H1 (cell line): ENCODE data around the gene ACTN3. TPM values are rescaled to one million over a fixed set of nuclear protein-coding genes. Genes with fewer than 3 reads are reported as not detected.

ENCODE experiments used
- CTCF ChIA-PET: fragments of 300-600 bp; sonication (Branson Sonifier 250); formaldehyde crosslinking; loops from one replicate; lab custom pipeline; 2021; ENCODE audit not compliant: partially characterized antibody; lab: Charles Lee
- POLR2A ChIA-PET: fragments of 300-600 bp; sonication (Branson Sonifier 250); formaldehyde crosslinking; loops from one replicate; lab custom pipeline; 2021; ENCODE audit warnings: inconsistent platforms; ENCODE audit not compliant: partially characterized antibody; lab: Charles Lee
- DNase-seq, 2 experiments: peaks; one replicate each; pipeline versions ENCODE4 v3.0.0 to v3.0.0-alpha.2; 2010 to 2022; ENCODE audit warnings: low spot score in 2 of 2, low read depth in 1 of 2, mixed read lengths in 1 of 2
- FAIRE-seq: peaks from 2 replicates; lab custom pipeline; 2011; peaks lifted over from hg19 to GRCh38; lab: Jason Lieb, UNC
- H2AFZ ChIP-seq: 2 replicates; pipeline ENCODE4 v1.8.1; 2012; ENCODE audit warnings: low read length, inconsistent platforms
- H2AK5ac ChIP-seq: 2 replicates; pipeline ENCODE4 v1.6.1; 2013; ENCODE audit warnings: low read depth, low read length
- H2BK120ac ChIP-seq: replicated peaks from 2 replicates; pipeline ENCODE3; 2013; ENCODE audit warnings: low read depth, low read length, inconsistent platforms
- H2BK12ac ChIP-seq: 2 replicates; pipeline ENCODE4 v1.6.1; 2013; ENCODE audit warnings: low read depth, low read length
- H2BK15ac ChIP-seq: 2 replicates; pipeline ENCODE4 v1.6.1; 2013; ENCODE audit warnings: low read length
- H2BK20ac ChIP-seq: 2 replicates; pipeline ENCODE4 v1.6.1; 2013; ENCODE audit warnings: low read length
- H2BK5ac ChIP-seq: 2 replicates; pipeline ENCODE4 v1.6.1; 2013; ENCODE audit warnings: low read depth, low read length
- H3K14ac ChIP-seq: 2 replicates; pipeline ENCODE4 v1.6.1; 2013; ENCODE audit warnings: inconsistent platforms; ENCODE audit not compliant: insufficient read length
- H3K18ac ChIP-seq: 2 replicates; pipeline ENCODE4 v1.6.1; 2013; ENCODE audit warnings: low read length; ENCODE audit errors: extremely low read depth
- H3K23ac ChIP-seq: 2 replicates; pipeline ENCODE4 v1.6.1; 2013; ENCODE audit warnings: inconsistent platforms; ENCODE audit not compliant: insufficient read length
- H3K23me2 ChIP-seq: 2 replicates; pipeline ENCODE4 v1.6.1; 2013; ENCODE audit warnings: low read depth, low read length
- H3K27ac ChIP-seq: 2 replicates; pipeline ENCODE4 v1.6.1; 2011; ENCODE audit warnings: low read depth, low read length, inconsistent platforms
- H3K27me3 ChIP-seq, 4 experiments: replicated peaks in 1 of 4; 1 replicate in 1 of 4; 2 replicates in 3 of 4; pipeline versions ENCODE4 v1.6.1 to v1.8.1; 2011 to 2013; ENCODE audit warnings: low read length in 3 of 4, mild to moderate bottlenecking in 3 of 4, inconsistent platforms in 2 of 4, mixed read lengths in 2 of 4, moderate library complexity in 1 of 4; ENCODE audit not compliant: control insufficient read depth in 3 of 4, insufficient read depth in 3 of 4; ENCODE audit errors: extremely low read depth in 1 of 4
- H3K36me3 ChIP-seq, 4 experiments: 2 replicates each; pipeline versions ENCODE4 v1.6.1 to v1.8.1; 2011 to 2013; ENCODE audit warnings: mild to moderate bottlenecking in 4 of 4, low read length in 3 of 4, moderate library complexity in 2 of 4, control low read depth in 1 of 4, inconsistent platforms in 1 of 4; ENCODE audit not compliant: insufficient read depth in 4 of 4, control insufficient read depth in 2 of 4
- H3K4ac ChIP-seq: replicated peaks from 2 replicates; pipeline ENCODE3; 2013; ENCODE audit warnings: low read length, low read depth, mixed read lengths, inconsistent platforms; ENCODE audit not compliant: insufficient read length
- H3K4me1 ChIP-seq, 4 experiments: replicated peaks in 1 of 4; 1 replicate in 1 of 4; 2 replicates in 3 of 4; pipeline versions ENCODE4 v1.6.1 to v1.8.1; 2011 to 2013; ENCODE audit warnings: low read length in 3 of 4, inconsistent platforms in 2 of 4, mixed read lengths in 1 of 4; ENCODE audit not compliant: insufficient read depth in 4 of 4, control insufficient read depth in 3 of 4
- H3K4me2 ChIP-seq, 2 experiments: 2 replicates each; pipeline versions ENCODE4 v1.6.1 to v1.8.1; 2011 to 2013; ENCODE audit warnings: low read depth in 2 of 2, low read length in 2 of 2, control low read depth in 1 of 2, inconsistent platforms in 1 of 2, mild to moderate bottlenecking in 1 of 2; ENCODE audit not compliant: insufficient read depth in 1 of 2
- H3K4me3 ChIP-seq, 4 experiments: fragments of 200-600, 300-600 bp in 1 of 4; sonication (generic), shearing (Covaris generic), sonication (Bioruptor Twin) in 1 of 4; 2 replicates each; pipeline versions ENCODE4 v1.5.1 to v1.8.1; 2011 to 2016; ENCODE audit warnings: low read length in 4 of 4, low read depth in 3 of 4, control low read depth in 2 of 4, inconsistent platforms in 2 of 4, mild to moderate bottlenecking in 2 of 4, mixed read lengths in 1 of 4, moderate library complexity in 1 of 4; ENCODE audit not compliant: insufficient read depth in 2 of 4; ENCODE audit errors: extremely low read depth in 1 of 4
- H3K56ac ChIP-seq: replicated peaks from 2 replicates; pipeline ENCODE3; 2013; ENCODE audit warnings: low read depth, mild to moderate bottlenecking, mixed read lengths, low read length, inconsistent platforms; ENCODE audit not compliant: insufficient read length
- H3K79me1 ChIP-seq: 2 replicates; pipeline ENCODE4 v1.6.1; 2013; ENCODE audit warnings: low read depth, low read length, control low read depth
- H3K79me2 ChIP-seq, 2 experiments: 2 replicates each; pipeline versions ENCODE4 v1.6.1 to v1.8.1; 2012 to 2013; ENCODE audit warnings: low read length in 2 of 2, mild to moderate bottlenecking in 2 of 2, inconsistent platforms in 1 of 2; ENCODE audit not compliant: insufficient read depth in 2 of 2, control insufficient read depth in 1 of 2
- H3K9ac ChIP-seq, 4 experiments: replicated peaks in 1 of 4; 1 replicate in 1 of 4; 2 replicates in 3 of 4; pipeline versions ENCODE4 v1.6.1 to v1.8.1; 2011 to 2013; ENCODE audit warnings: low read depth in 3 of 4, low read length in 3 of 4, control low read depth in 2 of 4, mild to moderate bottlenecking in 2 of 4, moderate library complexity in 2 of 4, inconsistent platforms in 1 of 4; ENCODE audit errors: extremely low read depth in 1 of 4
- H3K9me3 ChIP-seq, 2 experiments: 2 replicates each; pipeline versions ENCODE4 v1.6.1 to v1.8.1; 2012 to 2013; ENCODE audit warnings: mild to moderate bottlenecking in 2 of 2, moderate library complexity in 2 of 2, control low read depth in 1 of 2, inconsistent platforms in 1 of 2, low read depth in 1 of 2, low read length in 1 of 2, mixed read lengths in 1 of 2; ENCODE audit not compliant: insufficient read depth in 2 of 2
- H4K20me1 ChIP-seq, 2 experiments: replicated peaks in 1 of 2; 2 replicates each; pipeline versions ENCODE3 to v1.8.1; 2011 to 2013; ENCODE audit warnings: inconsistent platforms in 2 of 2, low read length in 2 of 2, mild to moderate bottlenecking in 1 of 2; ENCODE audit not compliant: insufficient read depth in 2 of 2, control insufficient read depth in 1 of 2
- H4K5ac ChIP-seq: 2 replicates; pipeline ENCODE4 v1.6.1; 2013; ENCODE audit warnings: low read length, low read depth, mixed read lengths, inconsistent platforms; ENCODE audit not compliant: insufficient read length
- H4K8ac ChIP-seq: 2 replicates; pipeline ENCODE4 v1.8.0; 2013; ENCODE audit warnings: mild to moderate bottlenecking, moderate library complexity, low read length, inconsistent platforms; ENCODE audit not compliant: insufficient read depth; ENCODE audit errors: extremely low read depth
- H4K91ac ChIP-seq: replicated peaks from 2 replicates; pipeline ENCODE3; 2013; ENCODE audit warnings: low read length, mixed read lengths, inconsistent platforms; ENCODE audit not compliant: insufficient read length
- WGBS, 2 experiments: shearing (Covaris generic) in 1 of 2; methylation state at CpG; one replicate each; pipeline versions ENCODE4 v1.1.6 to v1.1.7; 2013 to 2015; ENCODE audit warnings: low lambda C conversion rate in 2 of 2, mixed read lengths in 2 of 2, inconsistent platforms in 1 of 2, low coverage in 1 of 2, missing lambda C conversion rate in 1 of 2; ENCODE audit not compliant: insufficient replicate concordance in 2 of 2, insufficient coverage in 1 of 2, insufficient read length in 1 of 2; ENCODE audit errors: extremely low coverage in 1 of 2, missing lambda C conversion rate in 1 of 2; 5-methylcytosine and 5-hydroxymethylcytosine counted together
- polyA plus RNA-seq, 7 experiments: library from polyadenylated mRNA; depleted of rRNA in 3 of 7; stranded (reverse) in 5 of 7; unstranded in 2 of 7; fragments of >200 nt in 5 of 7; fragments of 200-250 nt in 2 of 7; gene quantifications; 1 replicate in 5 of 7; 2 replicates in 1 of 7; 4 replicates in 1 of 7; pipeline versions ENCODE4 v1.2.1 to v1.2.3, GENCODE V29; 2011 to 2013; ENCODE audit warnings: missing spikeins in 2 of 7, mixed read lengths in 2 of 7
- total RNA-seq: library from RNA; stranded (reverse); fragmentation: NEBNext Ultra II Directional; extraction: Animal tissue kit (Norgen Biotek cat#: 25700); gene quantifications from 2 replicates; pipeline ENCODE4 v1.2.1, GENCODE V29; 2021

ACTN3 gene
- total and polyA plus RNA-seq, 2 of the 8 experiments (the other 6 are each of a cell fraction or from before 2014, with no cell fraction given), result 30.8 to 36.7 TPM

DNA sequence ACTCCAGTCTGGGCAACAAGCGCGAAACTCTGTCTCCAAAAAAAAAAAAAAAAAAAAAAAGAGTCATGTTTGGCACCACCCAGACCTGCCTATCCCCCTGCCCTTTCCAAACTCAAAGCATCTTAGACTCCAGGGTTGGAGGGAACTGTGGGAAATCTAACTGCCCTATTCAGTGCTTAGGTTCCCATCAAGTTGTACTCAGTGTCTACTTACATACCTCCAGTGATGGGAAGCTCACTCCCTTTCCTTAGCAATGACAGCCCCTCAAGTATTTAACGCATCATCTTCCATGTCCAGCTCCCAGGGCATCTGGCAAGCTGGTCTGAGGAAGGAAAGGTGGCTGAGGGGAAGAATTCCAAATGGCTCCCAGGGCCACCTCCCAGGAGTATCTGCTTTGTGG lies 3.0 kb downstream of the ACTN3 start:
- Histone ChIP-seq H3K56ac (no peak overlapping the region), H4K5ac (no peak overlapping the region), H3K4me3 (no peak overlapping the region), H3K4me1 (peaks cover 0 to 15% (median 10%) of the 10 kb centered on the region in 4 experiments; a peak in 6 of 7 replicates), H3K4ac (no peak overlapping the region), H2BK5ac (no peak overlapping the region), H3K79me1 (peaks cover 5% of the 10 kb centered on the region; the same call in 1 of the 2 replicates), H3K18ac (no peak overlapping the region), H3K9ac (no peak overlapping the region), H3K23me2 (peaks cover 3% of the 10 kb centered on the region; the same call in 1 of the 2 replicates), H3K79me2 (no peaks in the 10 kb centered on the region; a peak in 1 of 4 replicates), H2AK5ac (no peak overlapping the region), H4K91ac (no peak overlapping the region), H2AFZ (no peak overlapping the region), H4K20me1 (peaks cover 0 to 2% of the 10 kb centered on the region in 2 experiments), H4K8ac (no peak overlapping the region), H3K14ac (no peak overlapping the region), H2BK12ac (no peak overlapping the region), H3K4me2 (no peak overlapping the region), H3K27me3 (no peaks in the 10 kb centered on the region), H3K36me3 (peaks cover 0 to 4% (median 0%) of the 10 kb centered on the region in 4 experiments; a peak in 3 of 8 replicates), H2BK15ac (no peak overlapping the region), H3K23ac (no peak overlapping the region), H3K27ac (no peak overlapping the region), H2BK120ac (no peak overlapping the region), H3K9me3 (no peaks in the 10 kb centered on the region), H2BK20ac (no peak overlapping the region)
- POLR2A ChIA-PET, result interaction anchor here (0.6 to 7.9 kb wide), 4 partner anchors 13 to 67 kb away, joined by 3 to 54 read pairs (median 6); partner anchors contain the start of genes BBS1 and RBM14
- CTCF ChIA-PET, result interaction anchor here (0.7 to 1.9 kb wide), 7 partner anchors 11 to 161 kb away, joined by 3 to 5 read pairs (median 4); partner anchors contain the start of genes CCDC87 and CCS
- no peak for DNase-seq
- 97% methylated on average over 3 of the region's 3 CpGs; no CpG with 5 or more reads in 1 of the 2 experiments for WGBS, 2 experiments
- FAIRE-seq, result no peak
